Hematopoietic multipotent progenitor cell treated with erythropoietin and hydrocortisone succinate and interleukin-3 and kit ligand, for 15 days (in vitro differentiated cells): Measurements from ENCODE around the gene S100A6.
"Not testable (repeated sequence)": the region's sequence is repeated elsewhere in the genome, so short reads cannot be mapped to it uniquely, and the experiment has no call there.

ENCODE experiments used
- DNase-seq: peaks from one replicate; pipeline ENCODE4 v3.0.0-alpha.2; 2015; ENCODE audit warnings: low spot score

The S100A6 gene

DNA sequence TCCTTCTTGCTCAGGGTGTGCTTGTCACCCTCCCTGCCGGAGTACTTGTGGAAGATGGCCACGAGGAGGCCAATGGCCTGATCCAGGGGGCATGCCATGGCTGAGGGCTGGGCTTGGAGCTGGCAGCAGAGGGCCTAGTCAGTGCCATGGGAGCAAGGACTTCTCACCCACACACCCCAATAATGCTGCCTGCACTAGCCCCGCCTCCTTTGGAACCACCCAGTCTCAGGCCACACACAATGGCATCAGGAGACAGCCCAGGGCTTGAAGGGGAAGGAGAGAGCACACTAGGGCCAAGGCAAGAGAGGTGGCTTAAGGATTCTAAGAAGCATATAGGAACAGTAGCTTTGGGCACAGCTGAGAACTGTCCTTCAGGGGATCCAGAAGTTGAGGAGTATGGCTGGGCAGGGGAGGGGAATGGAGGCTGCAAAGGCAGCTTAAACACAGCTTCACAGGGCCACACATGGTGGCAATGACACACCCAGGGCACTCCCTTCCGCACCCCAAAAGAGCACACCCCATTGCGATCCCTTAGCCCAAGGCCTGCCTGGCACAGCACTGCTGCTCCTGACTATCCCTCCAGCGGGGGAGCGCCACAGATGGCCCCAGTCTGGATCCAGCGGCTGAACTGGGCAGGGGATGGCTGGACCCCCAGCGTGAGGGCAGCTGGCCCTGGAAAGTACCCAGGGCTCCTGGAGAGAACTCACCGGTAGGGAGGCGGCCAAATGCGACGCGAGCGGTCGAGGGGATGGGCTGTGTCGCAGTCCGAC, at the start of gene S100A6:
Gene S100A6 (minus strand): TSS at position 750 of the 770 bp plus-strand sequence. CDS start 652 bp downstream, at position 98.
- DNase-seq: peak; percentile 77

DNA sequence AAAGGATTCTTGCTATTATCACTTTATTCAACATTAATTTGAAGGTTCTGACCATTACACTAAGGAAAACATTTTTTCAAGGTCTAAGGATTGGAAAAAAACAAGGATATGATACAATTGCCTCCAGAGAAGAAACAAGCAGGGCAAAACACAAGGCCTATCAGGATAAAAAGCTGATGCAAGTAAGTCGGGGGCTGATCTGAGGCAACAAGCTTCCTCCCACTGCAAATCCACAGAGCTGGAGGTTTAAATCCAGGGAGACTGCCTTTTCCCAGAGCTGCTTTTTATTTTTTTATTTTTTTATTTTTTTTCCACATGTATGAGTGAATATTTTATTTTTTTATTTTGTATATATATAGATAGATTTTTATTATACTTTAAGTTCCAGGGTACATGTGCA, 49.2 kb upstream of the S100A6 start:
- DNase-seq: no peak

DNA sequence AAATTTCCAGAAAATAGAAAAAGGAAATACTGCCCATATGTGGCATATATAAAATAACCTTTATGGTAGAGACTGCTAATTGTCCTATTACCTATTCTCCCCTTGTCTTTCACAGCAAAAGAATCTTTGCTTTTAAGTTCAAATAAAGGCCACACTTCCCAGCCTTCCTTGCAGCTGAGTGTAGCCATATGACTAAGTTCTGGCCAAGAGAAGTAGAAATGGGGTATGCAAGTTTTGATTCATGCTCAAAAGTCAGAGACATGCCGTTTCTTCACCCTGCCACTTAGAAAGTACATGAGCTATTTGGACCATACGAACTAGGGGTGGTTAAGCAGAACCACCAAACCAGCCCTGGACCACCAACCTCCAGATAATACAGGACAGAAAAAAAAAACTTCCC, 48.2 kb upstream of the S100A6 start:
- DNase-seq: no peak

DNA sequence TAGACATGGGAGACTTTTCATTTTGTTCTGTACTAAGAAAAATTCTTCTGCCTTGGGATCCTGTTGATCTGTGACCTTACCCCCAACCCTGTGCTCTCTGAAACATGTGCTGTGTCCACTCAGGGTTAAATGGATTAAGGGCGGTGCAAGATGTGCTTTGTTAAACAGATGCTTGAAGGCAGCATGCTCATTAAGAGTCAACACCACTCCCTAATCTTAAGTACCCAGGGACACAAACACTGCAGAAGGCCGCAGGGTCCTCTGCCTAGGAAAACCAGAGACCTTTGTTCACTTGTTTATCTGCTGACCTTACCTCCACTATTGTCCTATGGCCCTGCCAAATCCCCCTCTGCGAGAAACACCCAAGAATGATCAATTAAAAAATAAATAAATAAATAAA, 47.7 kb upstream of the S100A6 start:
- not testable (repeated sequence) for DNase-seq

DNA sequence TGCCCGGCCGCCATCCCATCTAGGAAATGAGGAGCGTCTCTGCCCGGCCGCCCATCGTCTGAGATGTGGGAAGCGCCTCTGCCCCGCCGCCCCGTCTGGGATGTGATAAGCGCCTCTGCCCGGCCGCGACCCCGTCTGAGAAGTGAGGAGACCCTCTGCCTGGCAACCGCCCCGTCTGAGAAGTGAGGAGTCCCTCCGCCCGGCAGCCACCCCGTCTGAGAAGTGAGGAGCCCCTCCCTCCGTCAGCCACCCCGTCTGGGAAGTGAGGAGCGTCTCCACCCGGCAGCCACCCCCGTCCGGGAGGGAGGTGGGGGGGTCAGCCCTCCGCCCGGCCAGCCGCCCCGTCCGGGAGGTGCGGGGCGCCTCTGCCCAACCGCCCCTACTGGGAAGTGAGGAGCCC, 47.0 kb upstream of the S100A6 start:
- DNase-seq: not testable (repeated sequence)

DNA sequence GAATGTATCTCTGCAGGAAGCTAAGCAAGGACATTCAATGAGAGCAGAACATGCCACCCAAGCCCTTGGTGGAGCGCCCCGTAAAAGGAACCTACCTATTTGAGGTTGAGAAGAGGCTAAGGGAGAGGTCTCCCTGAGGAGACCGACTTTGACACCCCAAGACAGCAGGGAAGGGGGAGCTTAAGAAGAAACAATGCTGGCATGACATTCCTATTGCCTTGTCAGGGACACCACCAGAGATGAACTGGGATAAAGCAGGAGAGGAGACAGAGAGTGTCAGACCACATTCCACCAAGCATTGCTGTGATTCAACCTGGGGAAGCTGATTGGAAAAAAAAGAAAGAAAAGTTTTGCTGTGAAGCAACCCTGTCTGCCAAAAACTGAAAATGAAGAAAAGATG, 43.1 kb upstream of the S100A6 start:
- DNase-seq: no peak

DNA sequence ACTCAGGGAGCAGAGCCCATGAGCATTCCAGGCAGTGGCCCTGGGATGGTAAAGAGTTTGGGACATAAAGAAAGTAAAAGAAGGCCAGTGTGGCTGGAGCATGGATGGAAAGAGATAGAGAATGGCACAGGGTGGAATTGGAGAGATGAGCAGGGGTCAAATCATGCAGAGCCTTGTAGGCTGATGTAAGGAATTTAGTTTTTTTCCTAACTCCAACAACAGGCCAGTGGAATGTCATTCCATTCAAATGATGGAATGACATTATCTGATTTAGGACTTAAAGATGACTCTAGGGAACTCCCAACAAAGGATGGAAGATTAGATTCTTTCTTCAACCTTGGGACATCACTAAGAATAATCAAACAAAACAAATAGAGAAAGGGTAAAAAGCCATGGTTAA, 42.7 kb upstream of the S100A6 start:
- DNase-seq: no peak

DNA sequence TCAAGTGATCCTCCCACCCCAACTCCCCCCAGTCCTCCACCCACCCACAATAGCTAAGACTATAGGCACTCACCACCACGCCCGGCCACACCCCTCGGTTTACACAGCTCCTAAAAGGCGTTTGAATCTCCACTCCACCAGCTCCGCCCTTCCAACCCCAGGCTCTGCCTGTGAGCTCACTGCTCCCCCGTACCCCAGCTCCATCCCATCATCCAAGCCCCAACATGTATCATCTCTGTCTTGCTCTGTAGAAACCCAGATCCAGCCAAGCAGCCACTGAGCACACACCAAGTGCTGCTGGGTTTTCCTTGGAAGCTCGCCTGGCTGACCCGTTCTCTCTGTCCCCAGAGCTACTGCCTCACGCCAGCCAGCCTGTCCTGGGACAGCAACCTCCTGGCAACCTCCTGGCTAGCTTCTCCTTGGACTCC, 41.8 kb upstream of the S100A6 start:
- DNase-seq: no peak

DNA sequence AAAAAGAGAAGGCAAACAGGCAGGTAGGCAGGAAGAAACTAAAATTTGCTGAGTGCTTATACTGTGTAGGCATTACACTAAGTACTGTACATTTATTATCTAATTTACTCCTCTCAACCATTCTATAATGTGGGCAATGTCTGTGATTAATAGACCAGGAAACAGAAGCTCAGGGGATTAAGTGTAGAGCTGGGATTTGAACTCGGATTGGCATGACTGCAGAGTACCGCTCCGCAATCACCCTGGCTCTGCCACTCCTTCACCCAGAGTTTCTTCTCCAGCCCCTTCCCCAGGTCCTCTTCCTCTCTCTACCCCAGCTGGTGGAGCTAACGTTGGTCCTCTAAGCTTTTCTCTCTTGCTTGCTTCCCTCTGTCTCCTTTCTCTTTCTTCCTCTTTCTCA, 41.3 kb upstream of the S100A6 start:
- DNase-seq: no peak

DNA sequence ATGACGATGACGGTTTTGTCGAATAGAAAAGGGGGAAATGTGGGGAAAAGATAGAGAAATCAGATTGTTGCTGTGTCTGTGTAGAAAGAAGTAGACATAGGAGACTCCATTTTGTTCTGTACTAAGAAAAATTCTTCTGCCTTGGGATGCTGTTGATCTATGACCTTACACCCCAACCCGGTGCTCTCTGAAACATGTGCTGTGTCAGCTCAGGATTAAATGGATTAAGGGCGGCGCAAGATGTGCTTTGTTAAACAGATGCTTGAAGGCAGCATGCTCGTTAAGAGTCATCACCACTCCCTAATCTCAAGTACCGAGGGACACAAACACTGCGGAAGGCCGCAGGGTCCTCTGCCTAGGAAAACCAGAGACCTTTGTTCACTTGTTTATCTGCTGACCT, 39.7 kb upstream of the S100A6 start:
- DNase-seq: not testable (repeated sequence)

DNA sequence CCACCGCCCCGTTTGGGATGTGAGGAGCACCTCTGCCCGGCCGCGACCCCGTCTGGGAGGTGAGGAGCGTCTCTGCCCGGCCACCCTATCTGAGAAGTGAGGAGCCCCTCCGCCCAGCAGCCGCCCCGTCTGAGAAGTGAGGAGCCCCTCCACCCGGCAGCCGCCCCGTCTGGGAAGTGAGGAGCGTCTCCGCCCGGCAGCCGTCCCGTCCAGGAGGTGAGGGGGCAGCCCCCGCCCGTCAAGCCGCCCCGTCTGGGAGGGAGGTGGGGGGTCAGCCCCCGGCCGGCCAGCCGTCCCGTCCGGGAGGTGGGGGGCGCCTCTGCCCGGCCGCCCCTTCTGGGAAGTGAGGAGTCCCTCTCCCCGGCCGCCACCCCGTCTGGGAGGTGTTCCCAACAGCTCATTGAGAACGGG, 39.3 kb upstream of the S100A6 start:
- DNase-seq: not testable (repeated sequence)

DNA sequence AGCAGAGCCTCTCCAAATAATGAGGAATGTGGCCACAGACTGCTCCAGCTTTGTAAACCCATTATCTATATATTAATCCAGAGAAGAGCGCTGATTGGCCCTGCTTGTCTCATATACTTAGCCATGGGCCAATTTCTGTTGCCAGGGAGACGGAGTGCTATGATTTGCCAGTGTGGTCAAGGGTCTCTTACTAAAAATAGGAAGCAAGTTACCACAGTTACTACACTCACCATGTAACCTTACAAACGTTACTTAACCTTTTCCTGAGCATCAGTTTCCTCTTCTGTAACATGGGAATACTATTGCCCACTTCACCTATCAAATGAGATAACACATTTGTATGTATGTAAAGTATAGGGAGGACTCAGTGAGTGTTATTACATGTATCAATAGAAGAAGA, 37.6 kb upstream of the S100A6 start:
- DNase-seq: no peak

DNA sequence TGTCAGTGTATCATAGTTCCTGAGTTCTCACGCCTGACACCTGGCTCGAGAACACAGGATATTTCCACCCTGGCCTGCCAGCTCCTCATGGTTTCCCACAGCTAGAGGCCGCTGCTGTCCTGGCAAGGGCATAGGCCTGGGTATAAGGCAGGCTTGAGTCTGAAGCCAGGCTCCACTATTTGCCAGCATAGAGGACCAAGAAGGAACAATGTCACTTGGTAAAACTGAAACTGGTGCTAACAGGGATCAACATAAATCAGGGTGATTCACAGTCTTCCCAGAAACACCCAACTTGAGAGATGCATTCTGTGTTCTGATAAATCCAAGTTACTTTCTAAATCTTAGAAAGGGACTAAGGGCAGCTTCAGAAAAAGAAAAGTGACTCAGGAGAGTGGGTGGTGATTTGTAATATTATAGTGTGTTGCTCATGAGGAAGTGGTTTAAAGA, 36.8 kb upstream of the S100A6 start:
- DNase-seq: peak; percentile 46

DNA sequence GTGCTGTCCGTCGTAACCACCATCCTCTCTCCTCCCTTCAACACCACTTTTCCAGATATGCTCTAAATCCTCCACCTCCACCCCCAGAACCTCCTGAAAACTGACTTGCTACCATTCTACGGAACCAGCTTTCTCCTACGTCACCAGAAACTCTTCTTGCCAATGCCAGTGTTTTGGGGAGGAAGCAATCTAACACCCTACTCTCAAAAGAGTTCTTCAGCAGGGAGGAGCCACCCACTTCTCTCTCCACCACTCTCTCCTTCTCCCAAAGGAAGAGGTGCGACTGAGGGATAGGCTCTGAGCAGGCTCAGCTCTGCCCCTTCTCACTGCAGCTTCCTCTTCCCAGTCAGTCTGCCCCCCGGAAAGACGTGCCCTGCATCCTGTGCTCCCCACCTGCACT, 35.9 kb upstream of the S100A6 start:
- no peak for DNase-seq

DNA sequence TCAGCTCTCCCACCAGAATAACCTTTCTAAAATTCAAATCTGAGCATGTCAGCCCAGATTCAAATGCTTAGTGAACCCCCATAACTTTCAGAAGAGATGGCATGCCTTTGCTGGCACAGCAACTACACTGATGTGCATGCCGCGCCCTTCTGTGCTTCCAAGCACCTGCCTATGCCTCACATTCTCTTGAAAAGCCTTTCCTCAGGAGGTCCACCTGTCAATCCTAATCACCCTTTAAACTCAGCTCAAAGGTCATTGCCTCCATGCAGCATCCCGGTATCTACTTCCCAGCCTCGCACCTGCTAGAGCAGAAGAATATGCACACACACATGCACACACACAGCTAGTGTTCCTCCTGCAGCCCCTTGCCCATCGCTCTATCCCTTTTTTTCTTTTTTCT, 35.1 kb upstream of the S100A6 start:
- no peak for DNase-seq

DNA sequence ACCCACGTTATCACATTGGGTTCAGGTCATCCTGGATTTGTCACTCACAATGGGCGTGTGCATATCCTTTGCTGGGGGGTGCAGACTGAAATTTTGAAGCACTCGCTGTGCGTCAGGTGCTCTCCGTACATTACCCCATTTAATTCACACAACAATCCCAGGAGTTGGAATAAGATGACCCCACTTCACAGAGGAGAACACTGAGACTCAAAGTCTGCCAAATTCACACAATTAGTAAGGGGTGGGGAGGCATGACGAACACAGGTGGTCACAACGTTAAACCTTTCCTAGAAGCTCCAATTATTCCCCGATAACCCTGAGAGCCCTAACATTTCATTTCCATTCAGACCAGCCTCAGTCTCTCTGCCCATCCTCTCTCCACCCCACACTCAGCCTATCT, 33.7 kb upstream of the S100A6 start:
- DNase-seq: no peak

DNA sequence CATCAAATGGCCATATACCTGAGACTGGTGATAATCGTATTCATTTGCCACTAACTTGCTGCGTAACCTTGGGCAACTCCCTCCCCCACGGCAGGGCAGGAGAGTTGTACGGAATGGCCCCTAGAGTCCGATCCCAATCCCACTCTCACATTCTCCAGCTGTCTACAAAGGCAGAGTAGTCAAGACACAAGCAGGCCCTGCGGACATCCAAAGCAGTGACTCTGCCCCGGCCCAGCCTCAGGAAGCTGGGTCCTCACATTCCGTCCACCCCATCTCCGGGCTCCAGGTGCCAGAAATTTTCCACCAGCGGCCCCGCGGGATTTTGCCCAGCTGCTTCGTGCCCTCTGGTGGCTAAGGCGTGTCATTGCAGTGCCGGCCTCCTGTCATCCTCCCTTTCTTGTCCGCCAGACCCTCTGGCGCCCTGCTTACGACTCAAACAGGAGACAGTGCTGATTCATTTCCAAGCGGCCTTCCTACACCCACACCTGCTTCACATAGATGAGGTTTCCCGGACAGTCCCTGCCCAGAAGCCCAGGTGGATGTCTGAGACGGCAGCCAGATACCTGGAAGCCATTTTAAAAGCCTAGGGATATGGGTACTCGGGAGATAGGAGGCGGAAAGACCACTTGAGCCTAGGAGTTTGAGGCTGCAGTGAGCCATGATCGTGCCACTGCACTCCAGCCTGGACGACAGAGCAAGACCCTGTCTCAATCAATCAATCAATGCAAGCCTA, 32.7 kb upstream of the S100A6 start:
- peak; percentile 87 for DNase-seq

DNA sequence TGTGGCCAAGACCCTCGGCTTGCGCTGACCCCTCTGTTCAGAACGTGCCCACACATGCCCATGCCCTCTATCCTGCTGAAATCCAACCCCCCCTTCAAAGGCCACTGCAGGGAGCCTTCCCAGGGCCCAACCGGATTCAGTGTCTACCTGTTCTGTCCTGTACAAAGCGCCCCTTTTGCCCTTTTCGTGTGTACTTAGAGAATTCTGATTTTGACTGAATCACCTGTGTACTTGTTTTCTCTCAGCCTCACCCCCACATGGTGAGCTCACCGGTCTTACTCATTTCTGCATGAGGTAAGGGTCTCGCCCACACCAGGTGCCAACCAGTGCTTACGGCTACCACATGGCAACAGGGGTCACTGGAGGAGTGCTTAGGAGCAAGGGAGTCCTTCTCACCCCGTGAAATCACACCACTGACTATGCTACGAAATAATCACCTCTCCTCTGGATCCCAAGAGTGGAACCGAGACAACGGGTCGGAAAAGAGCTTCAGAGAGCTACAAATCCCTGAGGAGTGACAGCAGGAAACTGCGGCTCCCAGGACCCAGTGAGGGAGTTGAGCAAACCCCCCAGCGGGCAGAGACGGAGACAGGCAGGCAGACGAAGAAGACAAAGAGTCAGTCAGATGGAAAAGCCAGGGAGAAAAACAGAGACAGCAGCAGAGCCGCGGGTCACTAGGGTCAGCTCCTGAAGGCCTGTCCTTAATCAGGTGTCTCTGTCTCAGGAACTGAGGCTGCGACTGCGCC, 32.0 kb upstream of the S100A6 start:
- DNase-seq: no peak

DNA sequence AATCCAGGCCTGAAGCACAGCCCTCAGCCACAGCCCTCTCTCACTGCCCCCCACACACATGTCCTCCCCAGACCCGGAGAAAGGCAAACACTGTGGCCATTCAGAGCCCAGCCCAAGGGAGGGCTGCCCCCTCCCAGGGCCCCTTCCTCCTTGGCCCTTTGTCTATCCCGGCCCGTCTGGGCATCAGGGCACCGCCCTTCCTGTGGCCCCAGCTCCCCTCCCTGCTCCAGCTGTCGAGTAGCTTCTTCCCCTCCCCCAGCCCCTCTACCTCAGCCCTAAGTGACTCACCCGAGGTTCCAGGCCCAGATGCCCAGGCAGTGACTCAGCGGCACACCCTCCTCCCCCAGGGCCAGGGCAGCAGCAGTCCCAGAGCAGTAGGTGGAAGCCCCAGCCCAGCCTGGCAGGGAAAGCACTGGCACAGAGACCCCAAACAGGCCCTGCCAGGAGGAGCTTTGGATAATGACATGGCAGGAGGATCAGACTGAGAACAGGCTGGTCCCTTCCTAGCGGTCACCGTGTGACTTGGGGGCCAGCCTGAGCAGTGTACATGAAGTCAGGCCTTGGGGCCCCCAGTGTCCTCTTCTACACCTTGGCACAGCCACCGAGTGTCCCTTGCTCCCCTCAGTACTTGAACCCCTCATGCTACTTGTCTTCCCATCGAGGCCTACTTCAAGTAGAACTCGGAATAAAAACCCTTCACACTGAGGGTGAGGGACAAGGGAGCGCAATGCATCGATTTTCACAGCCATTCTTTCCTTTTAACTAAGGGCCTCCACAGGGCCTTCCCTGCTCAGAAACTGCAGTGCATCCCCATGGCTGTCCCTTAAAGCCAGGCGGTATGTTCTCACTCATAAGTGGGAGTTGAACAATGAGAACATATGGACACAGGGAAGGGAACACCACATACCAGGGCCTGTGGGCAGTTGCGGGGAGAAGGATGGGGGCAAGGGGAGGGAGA, 30.9 kb upstream of the S100A6 start:
- DNase-seq: peak; percentile 96

DNA sequence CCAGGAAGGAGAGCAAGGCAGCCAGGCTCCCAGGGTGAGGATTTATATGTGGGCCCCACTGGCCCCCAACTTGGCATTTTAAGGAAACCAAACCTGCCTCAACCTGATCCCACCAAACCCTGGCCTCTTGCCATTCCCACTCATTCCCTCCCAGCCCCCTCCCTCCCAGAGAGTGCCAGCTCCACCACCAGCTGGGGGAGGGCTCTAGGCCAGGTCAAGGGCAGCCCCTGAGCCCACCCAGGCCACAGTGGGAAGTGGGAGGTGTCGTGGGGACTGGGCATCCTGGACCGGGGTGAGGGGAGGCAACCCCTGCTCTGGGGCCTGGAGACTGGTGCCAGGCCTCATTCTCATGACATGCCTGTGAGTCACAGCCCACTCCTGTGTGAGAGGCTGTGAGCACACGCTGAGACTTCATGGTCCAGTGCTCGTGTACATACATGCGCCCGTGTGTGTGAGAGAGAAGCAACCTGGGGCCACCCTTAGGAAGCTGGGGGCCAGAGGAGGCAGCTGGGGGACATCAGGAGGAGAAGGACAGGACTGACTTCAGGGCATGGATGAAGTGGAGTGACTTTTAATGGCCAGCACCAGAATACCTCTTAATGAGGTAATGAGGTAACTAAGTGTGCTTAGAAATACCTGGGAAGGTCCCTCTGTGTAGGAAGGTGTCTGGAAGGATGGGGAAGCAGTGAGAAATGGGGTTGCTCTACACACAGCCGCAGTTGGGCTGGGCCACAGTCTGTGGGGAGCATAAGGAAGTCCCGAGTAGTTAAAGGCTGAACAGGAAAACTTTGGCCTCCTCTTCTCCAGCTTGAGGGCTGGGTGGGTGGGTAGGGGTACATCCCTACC, 30.0 kb upstream of the S100A6 start, which contains the start of gene S100A2:
Gene S100A2 (minus strand): TSS at position 316 of the 846 bp plus-strand sequence. CDS start 1,967 bp downstream, outside the sequence.
- peak; percentile 74 for DNase-seq
